NT2/D1 (cell line): ENCODE measurements around the gene MYB.

Source experiments
- SUZ12 ChIP-seq: IDR thresholded peaks from 2 replicates; pipeline ENCODE4 v1.6.1; 2011; ENCODE audit not compliant: insufficient read length, insufficient read depth; ENCODE audit errors: extremely low read depth
- YY1 ChIP-seq: IDR thresholded peaks from 2 replicates; pipeline ENCODE4 v1.6.1; 2011; ENCODE audit not compliant: insufficient read length, insufficient read depth
- ZNF274 ChIP-seq: IDR thresholded peaks from 2 replicates; pipeline ENCODE4 v1.6.1; 2011; ENCODE audit warnings: mild to moderate bottlenecking, low read depth, low read length

GRCh38 chr6:135204951-135205350, 23.8 kb downstream of the MYB start:
- TF ChIP-seq ZNF274 (no peak), YY1 (no peak), SUZ12 (no peak)
